Erythroblast (primary cell): Measurements from ENCODE around the gene MYH9.

ENCODE experiments used
- GATA1 ChIP-seq: IDR thresholded peaks from 2 replicates; pipeline ENCODE4 v1.6.1; 2011; ENCODE audit warnings: low read depth, mild to moderate bottlenecking, control low read depth, low read length, moderate library complexity
- POLR2A ChIP-seq: IDR thresholded peaks from 2 replicates; pipeline ENCODE4 v1.6.1; 2011; ENCODE audit warnings: mild to moderate bottlenecking, low read length

DNA sequence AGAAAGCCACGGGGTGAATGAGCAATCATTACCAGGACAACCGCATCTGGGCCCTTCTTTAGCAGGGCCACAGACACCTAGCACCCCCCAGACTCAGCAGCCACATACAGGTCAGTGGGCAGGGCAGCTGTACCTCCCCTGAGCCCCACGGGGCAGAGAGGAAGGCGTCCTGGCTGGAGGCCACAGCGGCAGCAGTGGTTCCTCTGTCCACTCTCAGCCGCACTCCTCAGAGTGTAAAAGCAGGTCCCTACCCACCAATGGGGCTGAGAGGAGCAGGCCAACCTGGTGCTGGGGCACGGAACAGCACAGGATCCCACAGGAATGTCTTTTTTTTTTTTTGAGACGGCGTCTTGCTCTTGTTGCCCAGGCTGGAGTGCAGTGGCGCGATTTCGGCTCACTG is 69.3 kb downstream of the MYH9 start:
- TF ChIP-seq POLR2A (no peak), GATA1 (no peak)
